Mesenteric fat pad (tissue), 1 donor: ENCODE data around the gene CD14. TPM values are rescaled to one million over a fixed set of nuclear protein-coding genes. Genes with fewer than 3 reads are reported as not detected.
"Not testable (repeated sequence)": the region's sequence is repeated elsewhere in the genome, so short reads cannot be mapped to it uniquely, and the experiment has no call there.

Experiments used
- DNase-seq: peaks from one replicate; pipeline ENCODE4 v3.0.0-alpha.2; 2020; ENCODE audit warnings: low spot score
- long read RNA-seq: library from polyadenylated mRNA; unstranded; transcript quantifications from one replicate; pipeline ENCODE4 v2.0.0, GENCODE V29; 2020
- total RNA-seq: library from RNA; stranded (reverse); fragmentation: NEBNext Ultra II Directional; extraction: Animal tissue kit (Norgen Biotek cat#: 25700); gene quantifications from one replicate; pipeline ENCODE4 v1.2.1, GENCODE V29; 2021
- donor health status: DM: yes; HTN: yes; CAD: no.

Gene CD14
- 224 TPM for total RNA-seq
- long read RNA-seq, transcript CD14-203 (3 exons, 882 nt), result minor isoform, 8 of 457 reads
- long read RNA-seq, transcript CD14-201 (2 exons, 1,886 nt), result major isoform, 422 of 457 reads
- long read RNA-seq, partial matches to known transcripts, result 0 of 457 reads
- long read RNA-seq, other reads (novel, unspliced or antisense), result 26 of 457 reads

- DNase-seq, result no peak
Measured at GRCh38 chr5:140633021-140633471, at the start of gene CD14. Gene CD14 (minus strand): TSS chr5:140633175. CDS start chr5:140633071, 104 bp downstream.

- DNase-seq, result no peak
Measured at GRCh38 chr5:140678993-140679392, 46.0 kb upstream of the CD14 start.

- DNase-seq, result no peak
Measured at GRCh38 chr5:140677947-140678346, 45.0 kb upstream of the CD14 start.

GRCh38 chr5:140674629-140675028 lies 41.7 kb upstream of the CD14 start:
- no peak for DNase-seq

GRCh38 chr5:140674211-140674610 lies 41.2 kb upstream of the CD14 start:
- no peak for DNase-seq

- no peak for DNase-seq
Measured at GRCh38 chr5:140673187-140673976, 40.4 kb upstream of the CD14 start, which contains the start of gene DND1. Gene DND1 (minus strand): TSS chr5:140673576. CDS start chr5:140673542, 34 bp downstream.

GRCh38 chr5:140672455-140673186 lies 39.6 kb upstream of the CD14 start:
- DNase-seq, result no peak

- no peak for DNase-seq
Measured at GRCh38 chr5:140671472-140672125, 38.6 kb upstream of the CD14 start.

- not testable (repeated sequence) for DNase-seq
Measured at GRCh38 chr5:140671035-140671434, 38.1 kb upstream of the CD14 start.

GRCh38 chr5:140664359-140665119 lies 31.6 kb upstream of the CD14 start, which contains the start of gene WDR55:
Gene WDR55 (plus strand): TSS chr5:140664904. CDS start chr5:140664913, 9 bp downstream.
- DNase-seq, result peak; percentile 98

- no peak for DNase-seq
Measured at GRCh38 chr5:140664030-140664358, 31.0 kb upstream of the CD14 start.

- DNase-seq, result not testable (repeated sequence)
Measured at GRCh38 chr5:140660371-140660770, 27.4 kb upstream of the CD14 start.

GRCh38 chr5:140658870-140659269 lies 25.9 kb upstream of the CD14 start:
- no peak for DNase-seq

- no peak for DNase-seq
Measured at GRCh38 chr5:140647042-140647419, 14.1 kb upstream of the CD14 start.

GRCh38 chr5:140642718-140643117 lies 9.7 kb upstream of the CD14 start:
- DNase-seq, result no peak

- no peak for DNase-seq
Measured at GRCh38 chr5:140641716-140642115, 8.7 kb upstream of the CD14 start.

GRCh38 chr5:140639148-140639981 lies 6.4 kb upstream of the CD14 start, which contains the start of gene TMCO6:
Gene TMCO6 (plus strand): TSS chr5:140639451. CDS start chr5:140639528, 77 bp downstream.
- peak; percentile 99 for DNase-seq

- DNase-seq, result not testable (repeated sequence)
Measured at GRCh38 chr5:140638898-140639147, 5.8 kb upstream of the CD14 start.

GRCh38 chr5:140637371-140638100 lies 4.6 kb upstream of the CD14 start:
- no peak for DNase-seq
